WTC11 (cell line): Measurements from ENCODE around the gene RFPL3. TPM values are rescaled to one million over a fixed set of nuclear protein-coding genes. Genes with fewer than 3 reads are reported as not detected.

Experiments used
- ATAC-seq: fragments of 200-7000 bp; cut with Tn5 transposase; 2 replicates; pipeline ENCODE4 v1.10.0; 2021; ENCODE audit warnings: mild to moderate bottlenecking, moderate library complexity
- CTCF ChIA-PET: fragments of 300-600 bp; sonication (Branson Sonifier 250); formaldehyde crosslinking; loops from one replicate; lab custom pipeline; 2021; ENCODE audit warnings: antibody characterized with exemption; lab: Charles Lee
- POLR2A ChIA-PET: fragments of 350-600 bp; sonication (Branson Sonifier 250); formaldehyde crosslinking; loops from one replicate; lab custom pipeline; 2021; ENCODE audit warnings: antibody characterized with exemption; lab: Charles Lee
- DNase-seq: peaks from one replicate; pipeline ENCODE4 v3.0.0; 2021; ENCODE audit warnings: low spot score
- H3K27ac Mint-ChIP-seq: 2 replicates; pipeline ENCODE4 v1.8.0; 2021; ENCODE audit warnings: mixed read lengths
- H3K27me3 Mint-ChIP-seq: 2 replicates; pipeline ENCODE4 v1.8.0; 2021; ENCODE audit warnings: low read depth, mild to moderate bottlenecking, moderate library complexity, mixed read lengths
- H3K36me3 Mint-ChIP-seq: 2 replicates; pipeline ENCODE4 v1.8.0; 2021; ENCODE audit warnings: mixed read lengths
- H3K4me1 Mint-ChIP-seq: 2 replicates; pipeline ENCODE4 v1.8.0; 2022; ENCODE audit warnings: mixed read lengths
- H3K4me3 Mint-ChIP-seq: 2 replicates; pipeline ENCODE4 v1.8.0; 2021; ENCODE audit warnings: mild to moderate bottlenecking, moderate library complexity, mixed read lengths
- H3K9me3 Mint-ChIP-seq: 2 replicates; pipeline ENCODE4 v1.8.0; 2021; ENCODE audit warnings: mixed read lengths
- CREM ChIP-seq: sonication (generic); formaldehyde crosslinking; IDR thresholded peaks from 2 replicates; pipeline ENCODE4 v1.8.1; 2022; ENCODE audit warnings: mild to moderate bottlenecking, missing genetic modification reagents, moderate library complexity
- ETV6 ChIP-seq: sonication (generic); formaldehyde crosslinking; IDR thresholded peaks from 2 replicates; pipeline ENCODE4 v1.8.1; 2022; ENCODE audit warnings: mild to moderate bottlenecking, missing genetic modification reagents
- GTF2I ChIP-seq: fragments of 250-450 bp; sonication (Bioruptor Pico); conservative IDR thresholded peaks from 2 replicates; pipeline ENCODE4 v1.4.0; 2021; ENCODE audit warnings: mild to moderate bottlenecking
- MLX ChIP-seq: sonication (generic); formaldehyde crosslinking; IDR thresholded peaks from 2 replicates; pipeline ENCODE4 v1.8.1; 2023; ENCODE audit warnings: mild to moderate bottlenecking, missing genetic modification reagents, moderate library complexity
- RELA ChIP-seq: sonication (generic); formaldehyde crosslinking; IDR thresholded peaks from 2 replicates; pipeline ENCODE4 v1.8.1; 2022; ENCODE audit warnings: missing genetic modification reagents, mild to moderate bottlenecking, borderline replicate concordance
- TEAD4 ChIP-seq: sonication (generic); formaldehyde crosslinking; IDR thresholded peaks from 2 replicates; pipeline ENCODE4 v1.8.0; 2022; ENCODE audit warnings: mild to moderate bottlenecking, missing genetic modification reagents
- TP53 ChIP-seq: sonication (generic); formaldehyde crosslinking; IDR thresholded peaks from 2 replicates; pipeline ENCODE4 v1.8.1; 2023; ENCODE audit warnings: mild to moderate bottlenecking, missing genetic modification reagents
- USF2 ChIP-seq: sonication (generic); formaldehyde crosslinking; IDR thresholded peaks from 2 replicates; pipeline ENCODE4 v1.8.1; 2023; ENCODE audit warnings: mild to moderate bottlenecking, missing genetic modification reagents, moderate library complexity
- ZNF138 ChIP-seq: sonication (generic); formaldehyde crosslinking; conservative IDR thresholded peaks from 2 replicates; pipeline ENCODE4 v1.8.1; 2022; ENCODE audit warnings: mild to moderate bottlenecking, moderate library complexity, missing genetic modification reagents
- ZNF219 ChIP-seq: sonication (generic); formaldehyde crosslinking; IDR thresholded peaks from 2 replicates; pipeline ENCODE4 v1.8.0; 2023; ENCODE audit warnings: missing genetic modification reagents, mild to moderate bottlenecking, borderline replicate concordance
- ZNF263 ChIP-seq: sonication (generic); formaldehyde crosslinking; IDR thresholded peaks from 2 replicates; pipeline ENCODE4 v1.8.1; 2022; ENCODE audit warnings: low read depth, mild to moderate bottlenecking, moderate library complexity, missing genetic modification reagents
- ZNF396 ChIP-seq: fragments of 250-450 bp; sonication (Bioruptor Pico); IDR thresholded peaks from 2 replicates; pipeline ENCODE4 v1.8.0; 2021; ENCODE audit warnings: mild to moderate bottlenecking, moderate library complexity, borderline replicate concordance
- ZSCAN18 ChIP-seq: fragments of 250-450 bp; sonication (Bioruptor Pico); IDR thresholded peaks from 2 replicates; pipeline ENCODE4 v2.1.2; 2022; ENCODE audit warnings: mild to moderate bottlenecking, moderate library complexity
- total RNA-seq: library from RNA; stranded (reverse); gene quantifications from 3 replicates; pipeline ENCODE4 v1.2.3, GENCODE V29; 2021
- TF ChIP-seq, protein P1 (sequence below): sonication (generic); formaldehyde crosslinking; IDR thresholded peaks from 2 replicates; pipeline ENCODE4 v1.8.0; 2023; ENCODE audit warnings: mild to moderate bottlenecking, missing genetic modification reagents
- TF ChIP-seq, protein P2 (sequence below): sonication (generic); formaldehyde crosslinking; IDR thresholded peaks from 2 replicates; pipeline ENCODE4 v1.8.1; 2023; ENCODE audit warnings: mild to moderate bottlenecking, missing genetic modification reagents

The RFPL3 gene
- total RNA-seq, 1 experiment from 2014 or later = not detected

GRCh38 chr22:32338757-32339156, 18.9 kb upstream of the RFPL3 start (continued):
- TF ChIP-seq USF2 (CRISPR knock-in tag) = no peak
- no peak for TF ChIP-seq CREM (CRISPR knock-in tag)
- TF ChIP-seq ZNF219 (CRISPR knock-in tag) = no peak
- no peak for TF ChIP-seq ETV6 (CRISPR knock-in tag)
- TF ChIP-seq TP53 (CRISPR knock-in tag) = no peak
- no peak for TF ChIP-seq ZNF263
- TF ChIP-seq MLX (CRISPR knock-in tag) = no peak
- TF ChIP-seq, protein P1, sequence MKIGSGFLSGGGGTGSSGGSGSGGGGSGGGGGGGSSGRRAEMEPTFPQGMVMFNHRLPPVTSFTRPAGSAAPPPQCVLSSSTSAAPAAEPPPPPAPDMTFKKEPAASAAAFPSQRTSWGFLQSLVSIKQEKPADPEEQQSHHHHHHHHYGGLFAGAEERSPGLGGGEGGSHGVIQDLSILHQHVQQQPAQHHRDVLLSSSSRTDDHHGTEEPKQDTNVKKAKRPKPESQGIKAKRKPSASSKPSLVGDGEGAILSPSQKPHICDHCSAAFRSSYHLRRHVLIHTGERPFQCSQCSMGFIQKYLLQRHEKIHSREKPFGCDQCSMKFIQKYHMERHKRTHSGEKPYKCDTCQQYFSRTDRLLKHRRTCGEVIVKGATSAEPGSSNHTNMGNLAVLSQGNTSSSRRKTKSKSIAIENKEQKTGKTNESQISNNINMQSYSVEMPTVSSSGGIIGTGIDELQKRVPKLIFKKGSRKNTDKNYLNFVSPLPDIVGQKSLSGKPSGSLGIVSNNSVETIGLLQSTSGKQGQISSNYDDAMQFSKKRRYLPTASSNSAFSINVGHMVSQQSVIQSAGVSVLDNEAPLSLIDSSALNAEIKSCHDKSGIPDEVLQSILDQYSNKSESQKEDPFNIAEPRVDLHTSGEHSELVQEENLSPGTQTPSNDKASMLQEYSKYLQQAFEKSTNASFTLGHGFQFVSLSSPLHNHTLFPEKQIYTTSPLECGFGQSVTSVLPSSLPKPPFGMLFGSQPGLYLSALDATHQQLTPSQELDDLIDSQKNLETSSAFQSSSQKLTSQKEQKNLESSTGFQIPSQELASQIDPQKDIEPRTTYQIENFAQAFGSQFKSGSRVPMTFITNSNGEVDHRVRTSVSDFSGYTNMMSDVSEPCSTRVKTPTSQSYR (CRISPR knock-in tag) = no peak
- TF ChIP-seq ZSCAN18 (CRISPR knock-in tag) = no peak
- no peak for TF ChIP-seq TEAD4 (CRISPR knock-in tag)

GRCh38 chr22:32339190-32340012, 18.3 kb upstream of the RFPL3 start:
- Mint-ChIP-seq H3K4me3 (no peak overlapping the region), H3K27ac (no peak overlapping the region), H3K9me3 (no peaks in the 10 kb centered on the region), H3K27me3 (peaks cover 25% of the 10 kb centered on the region), H3K4me1 (peaks cover 35% of the 10 kb centered on the region), H3K36me3 (no peaks in the 10 kb centered on the region)
- TF ChIP-seq, protein P2, sequence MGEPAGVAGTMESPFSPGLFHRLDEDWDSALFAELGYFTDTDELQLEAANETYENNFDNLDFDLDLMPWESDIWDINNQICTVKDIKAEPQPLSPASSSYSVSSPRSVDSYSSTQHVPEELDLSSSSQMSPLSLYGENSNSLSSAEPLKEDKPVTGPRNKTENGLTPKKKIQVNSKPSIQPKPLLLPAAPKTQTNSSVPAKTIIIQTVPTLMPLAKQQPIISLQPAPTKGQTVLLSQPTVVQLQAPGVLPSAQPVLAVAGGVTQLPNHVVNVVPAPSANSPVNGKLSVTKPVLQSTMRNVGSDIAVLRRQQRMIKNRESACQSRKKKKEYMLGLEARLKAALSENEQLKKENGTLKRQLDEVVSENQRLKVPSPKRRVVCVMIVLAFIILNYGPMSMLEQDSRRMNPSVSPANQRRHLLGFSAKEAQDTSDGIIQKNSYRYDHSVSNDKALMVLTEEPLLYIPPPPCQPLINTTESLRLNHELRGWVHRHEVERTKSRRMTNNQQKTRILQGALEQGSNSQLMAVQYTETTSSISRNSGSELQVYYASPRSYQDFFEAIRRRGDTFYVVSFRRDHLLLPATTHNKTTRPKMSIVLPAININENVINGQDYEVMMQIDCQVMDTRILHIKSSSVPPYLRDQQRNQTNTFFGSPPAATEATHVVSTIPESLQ (CRISPR knock-in tag) = no peak
- peak; percentile 52; the same call in 1 of the 2 replicates for TF ChIP-seq GTF2I (CRISPR knock-in tag)
- no peak for TF ChIP-seq ZNF396
- peak; percentile 31; the same call in 1 of the 2 replicates for ATAC-seq
- POLR2A ChIA-PET = interaction anchor here (1.9 kb wide), 1 partner anchor 14 kb away, joined by 3 read pairs; no protein-coding TSS in a partner anchor
- DNase-seq = no peak
- CTCF ChIA-PET = interaction anchor here (1.0 to 1.7 kb wide), 2 partner anchors 73 to 369 kb away, joined by 3 to 9 read pairs; no protein-coding TSS in a partner anchor

GRCh38 chr22:32340411-32340810, 17.3 kb upstream of the RFPL3 start:
- Mint-ChIP-seq H3K36me3 (no peaks in the 10 kb centered on the region), H3K27me3 (peaks cover 20% of the 10 kb centered on the region), H3K27ac (no peak overlapping the region), H3K4me3 (no peak overlapping the region), H3K4me1 (peaks cover 27% of the 10 kb centered on the region), H3K9me3 (no peaks in the 10 kb centered on the region)
- CTCF ChIA-PET = interaction anchor here (1.7 kb wide), 1 partner anchor 74 kb away, joined by 9 read pairs; no protein-coding TSS in a partner anchor
- POLR2A ChIA-PET = interaction anchor here (1.9 kb wide), 1 partner anchor 15 kb away, joined by 3 read pairs; no protein-coding TSS in a partner anchor
- TF ChIP-seq RELA (CRISPR knock-in tag) = no peak
- TF ChIP-seq ZNF138 = no peak
- ATAC-seq (no peak), DNase-seq (no peak)
